Measurements from ENCODE around the gene ELP1.

DNA sequence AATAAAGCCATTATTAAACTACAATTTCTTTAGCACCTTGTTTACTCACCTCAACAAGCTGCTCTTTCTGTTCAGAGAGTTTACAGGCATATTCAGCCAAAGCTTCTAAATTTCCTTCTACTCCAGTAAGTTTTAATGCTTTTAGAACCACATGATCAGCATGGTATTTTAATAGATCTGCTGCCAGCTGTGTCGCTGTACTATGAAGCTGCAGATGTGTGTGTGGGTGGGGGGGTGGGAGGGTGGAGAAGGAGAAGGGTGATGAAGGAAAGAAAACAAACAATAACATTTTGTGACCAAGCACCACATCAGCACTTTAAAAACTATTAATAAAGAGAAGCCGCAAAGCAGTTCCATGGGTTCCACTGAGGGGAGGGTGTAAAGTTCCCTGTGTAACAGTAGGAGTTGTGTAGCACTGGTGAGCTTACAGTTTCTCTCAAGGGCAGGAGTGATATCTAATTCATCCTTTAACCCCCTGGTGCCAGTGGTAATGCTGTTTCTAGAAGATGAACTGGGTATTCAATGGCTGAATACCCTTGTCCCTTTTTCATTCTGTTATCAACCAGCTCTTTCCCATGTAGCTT lies 38.8 kb upstream of the ELP1 start:
- TF ChIP-seq POLR2A (IDR thresholded peaks at IDR 0.05) (no peak), EP300 (IDR thresholded peaks at IDR 0.05; ENCODE audit: low read depth) (no peak), POLR2AphosphoS5 (IDR thresholded peaks at IDR 0.05) (no peak)
- TF ChIP-seq, protein P1, sequence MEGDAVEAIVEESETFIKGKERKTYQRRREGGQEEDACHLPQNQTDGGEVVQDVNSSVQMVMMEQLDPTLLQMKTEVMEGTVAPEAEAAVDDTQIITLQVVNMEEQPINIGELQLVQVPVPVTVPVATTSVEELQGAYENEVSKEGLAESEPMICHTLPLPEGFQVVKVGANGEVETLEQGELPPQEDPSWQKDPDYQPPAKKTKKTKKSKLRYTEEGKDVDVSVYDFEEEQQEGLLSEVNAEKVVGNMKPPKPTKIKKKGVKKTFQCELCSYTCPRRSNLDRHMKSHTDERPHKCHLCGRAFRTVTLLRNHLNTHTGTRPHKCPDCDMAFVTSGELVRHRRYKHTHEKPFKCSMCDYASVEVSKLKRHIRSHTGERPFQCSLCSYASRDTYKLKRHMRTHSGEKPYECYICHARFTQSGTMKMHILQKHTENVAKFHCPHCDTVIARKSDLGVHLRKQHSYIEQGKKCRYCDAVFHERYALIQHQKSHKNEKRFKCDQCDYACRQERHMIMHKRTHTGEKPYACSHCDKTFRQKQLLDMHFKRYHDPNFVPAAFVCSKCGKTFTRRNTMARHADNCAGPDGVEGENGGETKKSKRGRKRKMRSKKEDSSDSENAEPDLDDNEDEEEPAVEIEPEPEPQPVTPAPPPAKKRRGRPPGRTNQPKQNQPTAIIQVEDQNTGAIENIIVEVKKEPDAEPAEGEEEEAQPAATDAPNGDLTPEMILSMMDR (IDR thresholded peaks at IDR 0.05): no peak
